Activated gamma-delta T cell treated with Interleukin-2 at 50 U/mL for 16 hours (primary cell): ENCODE results near the gene NEU1.
"Not testable (repeated sequence)": the region's sequence is repeated elsewhere in the genome, so short reads cannot be mapped to it uniquely, and the experiment has no call there.

Experiments used
- DNase-seq: peaks from one replicate; pipeline ENCODE4 v3.0.0-alpha.2; 2020

The NEU1 gene

GRCh38 chr6:31815025-31815838 is 47.4 kb downstream of the NEU1 start, which contains the start of the genes HSPA1A and HSPA1L:
Gene HSPA1A, plus strand, starts transcription at chr6:31815543. Its CDS starts 214 bp downstream, at chr6:31815757.
Gene HSPA1L, minus strand, starts transcription at chr6:31815283. Its CDS starts 3,311 bp downstream, at chr6:31811972.
- DNase-seq: peak; percentile 51

GRCh38 chr6:31814677-31815024 is 48.0 kb downstream of the NEU1 start:
- peak; percentile 59 for DNase-seq

- DNase-seq: no peak
Measured at GRCh38 chr6:31813465-31813849, 49.2 kb downstream of the NEU1 start.

GRCh38 chr6:31811645-31812044 is 51.0 kb downstream of the NEU1 start:
- no peak for DNase-seq

- not testable (repeated sequence) for DNase-seq
Measured at GRCh38 chr6:31808599-31808998, 54.0 kb downstream of the NEU1 start.
